ENCODE data around the gene LRRC73.
A peak's percentile ranks its signal among the peaks of the same experiment; 100 is the strongest.
"Not testable (repeated sequence)": the region's sequence is repeated elsewhere in the genome, so short reads cannot be mapped to it uniquely, and the experiment has no call there.

The LRRC73 gene

GRCh38 chr6:43515808-43516207 is 5.7 kb upstream of the LRRC73 start:
- H3K4me3 ChIP-seq (ENCODE audit: low read length), result peak overlapping the region; percentile 100
- no peak for DNase-seq (ENCODE audit: low read depth, low spot score)

- no peak overlapping the region for H3K4me3 ChIP-seq (ENCODE audit: low read length)
- DNase-seq (ENCODE audit: low read depth, low spot score), result no peak
Measured at GRCh38 chr6:43511824-43512415, 1.8 kb upstream of the LRRC73 start.

- DNase-seq (ENCODE audit: low read depth, low spot score), result no peak
- no peak overlapping the region for H3K4me3 ChIP-seq (ENCODE audit: low read length)
Measured at GRCh38 chr6:43510827-43511163, 649 bp upstream of the LRRC73 start.

GRCh38 chr6:43509142-43509983 is 783 bp downstream of the LRRC73 start:
- no peak for DNase-seq (ENCODE audit: low read depth, low spot score)
- H3K4me3 ChIP-seq (ENCODE audit: low read length), result no peak overlapping the region

GRCh38 chr6:43508481-43509141 is 1.5 kb downstream of the LRRC73 start:
- H3K4me3 ChIP-seq (ENCODE audit: low read length), result no peak overlapping the region
- DNase-seq (ENCODE audit: low read depth, low spot score), result no peak

- peak; percentile 73 for DNase-seq (ENCODE audit: low read depth, low spot score)
- no peak overlapping the region for H3K4me3 ChIP-seq (ENCODE audit: low read length)
Measured at GRCh38 chr6:43506667-43507471, 3.3 kb downstream of the LRRC73 start.

GRCh38 chr6:43506171-43506570 is 4.0 kb downstream of the LRRC73 start:
- H3K4me3 ChIP-seq (ENCODE audit: low read length), result no peak overlapping the region
- DNase-seq (ENCODE audit: low read depth, low spot score), result no peak

- no peak overlapping the region for H3K4me3 ChIP-seq (ENCODE audit: low read length)
- DNase-seq (ENCODE audit: low read depth, low spot score), result no peak
Measured at GRCh38 chr6:43505718-43506117, 4.4 kb downstream of the LRRC73 start.

GRCh38 chr6:43504756-43505593 is 5.2 kb downstream of the LRRC73 start:
- DNase-seq (ENCODE audit: low read depth, low spot score), result no peak
- H3K4me3 ChIP-seq (ENCODE audit: low read length), result no peak overlapping the region

GRCh38 chr6:43503443-43503842 is 6.7 kb downstream of the LRRC73 start:
- no peak for DNase-seq (ENCODE audit: low read depth, low spot score)
- no peak overlapping the region for H3K4me3 ChIP-seq (ENCODE audit: low read length)

- H3K4me3 ChIP-seq (ENCODE audit: low read length), result no peak overlapping the region
- DNase-seq (ENCODE audit: low read depth, low spot score), result no peak
Measured at GRCh38 chr6:43502666-43503065, 7.5 kb downstream of the LRRC73 start.

GRCh38 chr6:43500921-43501320 is 9.2 kb downstream of the LRRC73 start:
- no peak overlapping the region for H3K4me3 ChIP-seq (ENCODE audit: low read length)
- no peak for DNase-seq (ENCODE audit: low read depth, low spot score)

GRCh38 chr6:43499028-43499815 is 10.9 kb downstream of the LRRC73 start:
- DNase-seq (ENCODE audit: low read depth, low spot score), result no peak

GRCh38 chr6:43498291-43498690 is 11.9 kb downstream of the LRRC73 start:
- not testable (repeated sequence) for H3K4me3 ChIP-seq (ENCODE audit: low read length); DNase-seq (ENCODE audit: low read depth, low spot score)

More at GRCh38 chr6:43499028-43499815, 10.9 kb downstream of the LRRC73 start:
- no peak overlapping the region for H3K4me3 ChIP-seq (ENCODE audit: low read length)

- H3K4me3 ChIP-seq (ENCODE audit: low read length), result no peak overlapping the region
- no peak for DNase-seq (ENCODE audit: low read depth, low spot score)
Measured at GRCh38 chr6:43497689-43498088, 12.5 kb downstream of the LRRC73 start.

GRCh38 chr6:43497129-43497396 is 13.1 kb downstream of the LRRC73 start:
- DNase-seq (ENCODE audit: low read depth, low spot score), result no peak
- no peak overlapping the region for H3K4me3 ChIP-seq (ENCODE audit: low read length)

GRCh38 chr6:43496370-43497128 is 13.6 kb downstream of the LRRC73 start:
- no peak for DNase-seq (ENCODE audit: low read depth, low spot score)
- H3K4me3 ChIP-seq (ENCODE audit: low read length), result no peak overlapping the region

Measured in Jurkat, Clone E6-1 (cell line).